Dendritic cell treated with granulocyte-macrophage colony-stimulating factor and Interleukin-4, amounts not matched to agents 40 ng/mL and 50 ng/mL, for 4 days (primary cell): ENCODE measurements around the gene DUSP5.

Experiments
- H3K27ac Mint-ChIP-seq: one replicate; pipeline ENCODE4 v1.8.0; 2022; ENCODE audit warnings: mild to moderate bottlenecking, mixed read lengths
- H3K27me3 Mint-ChIP-seq: one replicate; pipeline ENCODE4 v1.8.0; 2022; ENCODE audit warnings: mild to moderate bottlenecking, mixed read lengths
- H3K36me3 Mint-ChIP-seq: one replicate; pipeline ENCODE4 v1.8.0; 2022; ENCODE audit warnings: low read depth, mixed read lengths
- H3K4me1 Mint-ChIP-seq: one replicate; pipeline ENCODE4 v1.8.0; 2022; ENCODE audit warnings: low read depth, mixed read lengths
- H3K4me3 Mint-ChIP-seq: one replicate; pipeline ENCODE4 v1.8.0; 2022; ENCODE audit warnings: mild to moderate bottlenecking, moderate library complexity, mixed read lengths
- H3K9me3 Mint-ChIP-seq: one replicate; pipeline ENCODE4 v1.8.0; 2022; ENCODE audit warnings: mixed read lengths
- intact Hi-C: fragments of 100-400 bp; cut with micrococcal nuclease; formaldehyde crosslinking; loops from one replicate; pipeline ENCODE4 v1.15.0; 2022

DUSP5 gene

DNA sequence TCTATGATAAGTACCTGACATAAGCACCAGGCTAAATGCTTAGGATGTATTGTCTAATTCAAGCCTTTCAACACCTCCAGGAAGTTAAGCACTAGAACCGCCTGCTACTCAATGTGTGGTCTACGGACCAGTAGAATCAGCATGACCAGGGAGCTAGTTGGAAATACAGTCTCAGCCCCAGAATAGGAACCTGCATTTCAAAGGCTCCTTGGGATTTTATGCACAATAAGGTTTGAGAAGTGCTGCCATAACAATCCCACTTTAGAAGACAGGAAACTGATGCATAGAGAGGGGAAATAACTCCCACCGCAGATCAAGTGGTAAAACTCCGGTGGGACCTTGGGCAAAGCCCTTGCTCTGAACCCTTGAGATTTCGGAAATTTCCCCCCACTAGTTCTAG is 8.8 kb upstream of the DUSP5 start:
- Mint-ChIP-seq H3K36me3 (no peaks in the 10 kb centered on the region), H3K27me3 (peaks cover 51% of the 10 kb centered on the region), H3K4me1 (peaks cover 9% of the 10 kb centered on the region), H3K4me3 (no peak overlapping the region), H3K27ac (no peak overlapping the region), H3K9me3 (no peaks in the 10 kb centered on the region)
- intact Hi-C loops, result no loop called here

DNA sequence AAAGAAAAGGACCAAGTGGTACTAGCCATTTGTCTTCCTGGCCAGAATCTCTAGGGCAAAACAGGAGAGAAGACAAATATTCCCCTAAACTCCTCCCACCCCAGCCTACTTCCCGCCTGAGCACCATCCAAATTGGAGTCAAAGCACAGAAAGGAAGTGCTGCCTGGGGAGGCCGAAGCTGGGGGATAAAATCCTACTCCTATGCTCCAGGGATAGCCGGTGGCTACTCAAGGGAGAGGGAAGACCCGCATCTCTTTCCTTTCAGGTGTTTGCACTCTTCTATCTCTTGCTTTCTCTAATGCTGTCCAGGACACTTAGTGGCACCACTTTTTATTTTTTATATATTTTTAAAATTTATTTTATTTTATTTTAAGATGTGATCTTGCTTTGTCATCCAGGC is 7.1 kb upstream of the DUSP5 start:
- Mint-ChIP-seq H3K36me3 (no peaks in the 10 kb centered on the region), H3K4me1 (peaks cover 18% of the 10 kb centered on the region), H3K27me3 (peaks cover 52% of the 10 kb centered on the region), H3K9me3 (no peaks in the 10 kb centered on the region), H3K4me3 (no peak overlapping the region), H3K27ac (no peak overlapping the region)
- intact Hi-C loops, result loop anchor here (10.0 kb wide), 1 partner anchor 486 kb away; the partner anchor contains the start of gene ADD3

DNA sequence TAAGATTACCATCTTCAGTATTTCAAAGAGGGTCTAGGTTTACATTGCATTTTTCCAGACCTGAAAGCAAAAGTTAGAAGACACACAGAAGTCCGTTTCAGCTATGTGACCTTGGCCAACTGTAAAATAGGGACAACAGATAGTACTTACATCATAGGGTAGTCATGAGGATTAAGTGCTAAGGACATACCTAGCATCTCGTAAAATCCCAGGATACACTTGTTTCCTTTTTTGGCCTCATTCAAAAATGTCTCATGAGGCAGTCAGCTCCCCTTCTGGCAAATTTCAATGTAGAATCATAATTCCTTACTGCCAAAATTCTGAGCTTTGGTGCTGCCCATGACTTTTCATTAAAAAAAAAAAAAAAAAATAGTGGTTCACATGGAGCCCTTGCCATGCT is 6.4 kb upstream of the DUSP5 start:
- H3K36me3 Mint-ChIP-seq, result no peaks in the 10 kb centered on the region
- intact Hi-C loops, result loop anchor here (10.0 kb wide), 1 partner anchor 487 kb away; the partner anchor contains the start of gene ADD3
- H3K4me3 Mint-ChIP-seq, result no peak overlapping the region
- H3K27ac Mint-ChIP-seq, result no peak overlapping the region
- peaks cover 25% of the 10 kb centered on the region for H3K4me1 Mint-ChIP-seq
- H3K27me3 Mint-ChIP-seq, result peaks cover 51% of the 10 kb centered on the region
- no peaks in the 10 kb centered on the region for H3K9me3 Mint-ChIP-seq

DNA sequence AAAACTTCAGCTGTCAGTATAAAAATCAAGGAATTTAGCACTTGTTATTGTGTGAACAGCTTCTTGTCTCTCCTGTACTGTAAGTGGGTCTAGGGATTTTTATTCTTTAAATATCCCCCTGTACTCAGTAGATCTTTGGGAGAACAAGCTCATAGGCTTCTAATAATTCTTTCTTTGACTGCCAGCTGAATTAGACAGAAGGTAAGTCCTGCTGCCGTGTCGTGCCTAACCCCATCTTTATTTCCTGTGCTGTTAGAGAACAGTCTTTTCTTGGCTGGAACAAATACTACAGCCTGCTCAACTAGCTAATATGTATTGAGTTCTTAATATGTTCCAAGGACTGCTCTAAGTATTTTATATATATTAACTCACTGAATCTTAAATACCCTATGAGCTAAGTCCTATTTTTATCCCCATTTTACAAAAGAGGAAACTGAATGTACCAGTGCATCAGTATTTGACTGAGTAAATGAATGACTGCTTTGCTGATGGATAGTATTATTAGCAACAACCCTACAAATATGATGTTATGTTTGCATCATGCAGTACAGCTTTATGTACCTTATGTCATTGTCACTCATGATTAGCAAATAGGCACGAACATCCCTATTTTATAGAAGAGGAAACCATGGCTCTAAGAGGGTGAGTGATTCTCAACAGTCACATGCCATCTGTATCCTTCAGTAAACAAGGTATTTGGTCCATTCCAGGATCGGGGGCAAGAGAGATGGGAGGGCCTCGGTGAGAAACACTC is 5.5 kb upstream of the DUSP5 start:
- peaks cover 51% of the 10 kb centered on the region for H3K27me3 Mint-ChIP-seq
- peaks cover 32% of the 10 kb centered on the region for H3K4me1 Mint-ChIP-seq
- no peaks in the 10 kb centered on the region for H3K9me3 Mint-ChIP-seq
- H3K4me3 Mint-ChIP-seq, result no peak overlapping the region
- intact Hi-C loops, result loop anchor here (10.0 kb wide), 1 partner anchor 487 kb away; the partner anchor contains the start of gene ADD3
- H3K36me3 Mint-ChIP-seq, result no peaks in the 10 kb centered on the region
- no peak overlapping the region for H3K27ac Mint-ChIP-seq

DNA sequence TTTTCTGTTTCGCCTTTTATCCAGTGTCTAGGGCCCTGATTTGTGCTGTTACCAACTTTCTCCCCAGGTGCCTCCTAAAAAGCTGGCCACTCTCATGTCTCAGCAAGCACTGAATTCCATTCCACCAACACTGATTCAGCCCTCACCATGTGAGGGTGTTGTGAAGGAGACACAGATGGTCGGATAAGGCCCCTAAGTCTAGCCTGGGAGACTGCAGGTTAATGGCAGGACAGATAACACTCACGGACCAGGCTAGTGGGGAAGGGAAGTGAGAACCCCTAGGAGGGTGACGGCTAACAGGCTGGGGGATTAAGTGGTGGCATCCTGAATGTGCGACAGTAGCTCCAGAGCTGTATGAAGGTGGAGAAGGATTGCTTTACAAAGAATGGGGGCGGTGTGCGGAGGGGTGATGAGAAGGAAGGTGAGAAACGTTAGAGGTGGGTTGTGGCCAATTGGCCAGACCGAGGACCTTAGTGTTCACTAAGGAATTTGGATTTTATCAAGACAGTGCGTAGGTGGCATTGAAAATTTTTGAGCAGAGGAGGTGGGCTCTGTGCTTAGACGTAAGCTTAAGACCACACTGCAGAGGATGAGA is 3.8 kb upstream of the DUSP5 start:
- intact Hi-C loops, result loop anchor here (10.0 kb wide), 1 partner anchor 489 kb away; the partner anchor contains the start of gene ADD3
- H3K36me3 Mint-ChIP-seq, result peaks cover 8% of the 10 kb centered on the region
- H3K4me1 Mint-ChIP-seq, result peaks cover 36% of the 10 kb centered on the region
- peaks cover 35% of the 10 kb centered on the region for H3K27me3 Mint-ChIP-seq
- no peak overlapping the region for H3K4me3 Mint-ChIP-seq
- H3K9me3 Mint-ChIP-seq, result no peaks in the 10 kb centered on the region
- no peak overlapping the region for H3K27ac Mint-ChIP-seq

DNA sequence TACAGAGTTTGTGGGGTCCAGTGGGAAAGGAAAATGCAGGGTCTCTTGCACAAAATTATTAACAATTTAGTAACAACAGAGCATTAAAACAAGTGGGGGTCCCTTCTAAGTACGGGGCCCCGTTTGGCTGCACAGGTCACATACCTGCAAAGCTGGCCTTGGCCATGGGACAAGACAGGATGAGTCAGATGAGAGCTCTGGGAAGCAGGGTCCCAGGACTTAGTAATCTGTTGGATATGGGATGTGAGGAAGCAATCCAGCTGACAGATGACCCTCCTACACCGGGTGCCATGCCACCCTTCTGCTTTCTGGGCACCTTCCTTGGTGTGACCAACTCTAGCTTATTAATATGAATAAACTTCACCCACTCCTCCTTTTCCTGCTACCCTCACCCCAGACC is 3.2 kb upstream of the DUSP5 start:
- no peak overlapping the region for H3K27ac Mint-ChIP-seq
- intact Hi-C loops, result loop anchor here (10.0 kb wide), 1 partner anchor 490 kb away; the partner anchor contains the start of gene ADD3
- H3K4me3 Mint-ChIP-seq, result no peak overlapping the region
- H3K27me3 Mint-ChIP-seq, result peaks cover 30% of the 10 kb centered on the region
- H3K4me1 Mint-ChIP-seq, result peaks cover 42% of the 10 kb centered on the region
- H3K9me3 Mint-ChIP-seq, result no peaks in the 10 kb centered on the region
- H3K36me3 Mint-ChIP-seq, result peaks cover 14% of the 10 kb centered on the region

DNA sequence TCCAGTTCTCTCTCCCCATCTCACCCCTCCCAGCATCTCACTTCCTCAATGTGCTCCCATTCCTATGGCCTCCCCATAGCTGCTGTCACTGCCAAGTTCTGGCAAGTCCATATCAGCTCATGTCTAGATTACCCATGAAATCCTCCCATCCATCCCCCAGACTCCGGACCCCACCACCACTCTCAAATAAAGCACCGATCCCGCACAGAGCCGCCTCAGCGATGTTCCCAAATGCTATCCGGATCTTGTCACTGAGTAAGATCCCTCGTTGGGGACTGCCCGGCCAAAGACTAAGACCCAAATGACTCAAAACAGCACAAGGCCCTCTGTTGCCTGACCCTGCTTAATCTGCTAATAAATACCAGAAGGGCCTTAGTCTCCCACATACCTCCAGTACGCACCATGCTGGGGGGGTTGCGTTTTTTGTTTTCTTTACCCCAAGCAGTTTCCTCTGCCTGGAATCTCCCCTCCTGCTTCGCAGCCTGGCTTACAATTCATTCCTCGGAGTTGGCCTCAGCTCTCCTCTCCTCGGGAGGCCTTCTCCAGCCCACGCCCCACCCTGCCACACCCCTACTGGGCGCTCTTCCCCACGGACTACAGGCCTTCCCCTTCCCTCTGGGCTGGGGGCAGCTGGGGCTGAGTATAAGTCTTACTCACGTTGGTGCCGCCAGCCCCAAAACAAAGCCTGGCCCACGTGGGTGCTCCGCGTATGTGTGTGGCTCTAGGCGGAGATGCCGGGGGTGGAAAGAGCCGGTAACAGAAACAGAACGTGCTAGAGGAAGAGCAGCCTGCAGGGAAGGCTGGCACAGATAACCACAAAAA is 1.8 kb upstream of the DUSP5 start:
- Mint-ChIP-seq H3K36me3 (peaks cover 23% of the 10 kb centered on the region), H3K4me3 (peak overlapping the region; percentile 72), H3K4me1 (peaks cover 56% of the 10 kb centered on the region), H3K27me3 (peaks cover 19% of the 10 kb centered on the region), H3K9me3 (no peaks in the 10 kb centered on the region), H3K27ac (peak overlapping the region; percentile 84)
- intact Hi-C loops, result loop anchor here (1.0 to 10.0 kb wide), 6 partner anchors 8 to 491 kb away; partner anchors contain the start of gene ADD3

DNA sequence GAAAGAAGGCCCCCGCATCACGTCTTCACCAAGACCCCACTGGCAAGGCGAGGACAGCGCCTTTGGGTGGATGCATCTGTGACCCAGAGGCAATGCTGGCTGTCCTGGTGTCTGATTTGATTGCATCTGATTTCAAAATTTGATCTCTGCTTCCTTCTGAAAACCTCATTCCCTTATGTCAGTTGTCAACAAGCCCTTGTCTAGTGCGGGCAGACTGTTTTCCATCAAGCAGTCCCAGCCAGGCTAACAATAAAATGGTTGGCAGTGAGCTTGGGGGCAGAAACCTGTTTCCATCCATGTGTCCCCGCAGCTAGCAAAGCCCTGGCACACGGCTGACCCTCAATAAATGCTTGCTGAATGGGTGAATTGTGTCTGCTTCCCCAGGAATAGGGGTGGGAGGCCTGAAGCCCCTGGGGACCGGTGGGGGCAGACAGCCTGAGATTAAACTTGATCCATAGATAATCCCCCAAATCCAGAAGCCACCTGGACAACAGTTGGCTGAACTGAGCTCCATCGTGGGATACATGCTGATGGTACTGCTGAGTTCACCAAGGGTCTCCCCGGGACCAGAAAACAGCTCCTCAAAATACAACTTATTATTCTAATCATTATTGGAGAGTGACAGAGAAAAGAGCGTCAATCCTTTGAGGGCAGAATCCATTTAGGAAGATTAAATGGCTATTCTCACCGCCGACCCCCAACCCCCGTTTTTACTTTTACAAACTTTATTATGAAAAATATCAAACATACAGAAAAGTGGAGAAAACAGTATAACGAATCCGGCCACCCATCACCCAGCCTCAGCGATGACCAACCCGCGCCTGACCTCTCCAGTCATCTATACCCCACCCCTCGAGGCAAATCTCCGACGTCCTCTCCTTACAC is 912 bp upstream of the DUSP5 start:
- Mint-ChIP-seq H3K27ac (peak overlapping the region; percentile 84), H3K4me1 (peaks cover 65% of the 10 kb centered on the region), H3K36me3 (peaks cover 26% of the 10 kb centered on the region), H3K9me3 (no peaks in the 10 kb centered on the region), H3K27me3 (peaks cover 19% of the 10 kb centered on the region), H3K4me3 (peak overlapping the region; percentile 72)
- intact Hi-C loops, result loop anchor here (1.0 to 10.0 kb wide), 6 partner anchors 8 to 492 kb away; partner anchors contain the start of gene ADD3

DNA sequence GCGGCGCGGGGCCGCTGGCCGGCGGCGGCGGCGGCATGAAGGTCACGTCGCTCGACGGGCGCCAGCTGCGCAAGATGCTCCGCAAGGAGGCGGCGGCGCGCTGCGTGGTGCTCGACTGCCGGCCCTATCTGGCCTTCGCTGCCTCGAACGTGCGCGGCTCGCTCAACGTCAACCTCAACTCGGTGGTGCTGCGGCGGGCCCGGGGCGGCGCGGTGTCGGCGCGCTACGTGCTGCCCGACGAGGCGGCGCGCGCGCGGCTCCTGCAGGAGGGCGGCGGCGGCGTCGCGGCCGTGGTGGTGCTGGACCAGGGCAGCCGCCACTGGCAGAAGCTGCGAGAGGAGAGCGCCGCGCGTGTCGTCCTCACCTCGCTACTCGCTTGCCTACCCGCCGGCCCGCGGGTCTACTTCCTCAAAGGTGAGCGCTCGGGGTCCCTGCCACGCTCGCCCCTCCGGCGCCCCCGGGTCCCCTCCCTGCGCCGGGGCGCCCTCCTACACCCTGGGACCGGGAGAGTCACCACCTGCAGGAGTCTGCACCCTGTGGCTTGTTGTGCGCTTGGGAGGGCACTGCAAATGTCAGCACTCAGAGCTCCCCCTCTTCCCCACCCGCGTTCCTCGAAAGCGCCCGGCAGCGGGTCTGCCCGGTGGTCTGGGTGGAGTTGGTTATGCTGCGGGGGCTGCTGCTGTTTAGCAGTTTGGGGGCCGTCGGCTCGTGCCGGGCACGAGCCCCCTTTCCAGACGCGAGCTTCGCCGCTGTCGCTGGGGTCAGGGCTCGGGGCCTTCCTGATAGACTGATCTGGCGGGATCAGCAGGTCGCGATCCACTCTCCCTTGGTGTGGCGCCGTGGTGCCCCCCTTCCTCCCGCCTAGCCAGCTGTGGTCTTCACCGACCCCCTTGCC is 627 bp downstream of the DUSP5 start:
- Mint-ChIP-seq H3K4me1 (peaks cover 73% of the 10 kb centered on the region), H3K9me3 (no peaks in the 10 kb centered on the region), H3K27me3 (peaks cover 9% of the 10 kb centered on the region), H3K27ac (peak overlapping the region; percentile 84), H3K4me3 (peak overlapping the region; percentile 99), H3K36me3 (peaks cover 33% of the 10 kb centered on the region)
- intact Hi-C loops, result loop anchor here (5.0 to 10.0 kb wide), 4 partner anchors 49 to 494 kb away; partner anchors contain the start of gene ADD3

DNA sequence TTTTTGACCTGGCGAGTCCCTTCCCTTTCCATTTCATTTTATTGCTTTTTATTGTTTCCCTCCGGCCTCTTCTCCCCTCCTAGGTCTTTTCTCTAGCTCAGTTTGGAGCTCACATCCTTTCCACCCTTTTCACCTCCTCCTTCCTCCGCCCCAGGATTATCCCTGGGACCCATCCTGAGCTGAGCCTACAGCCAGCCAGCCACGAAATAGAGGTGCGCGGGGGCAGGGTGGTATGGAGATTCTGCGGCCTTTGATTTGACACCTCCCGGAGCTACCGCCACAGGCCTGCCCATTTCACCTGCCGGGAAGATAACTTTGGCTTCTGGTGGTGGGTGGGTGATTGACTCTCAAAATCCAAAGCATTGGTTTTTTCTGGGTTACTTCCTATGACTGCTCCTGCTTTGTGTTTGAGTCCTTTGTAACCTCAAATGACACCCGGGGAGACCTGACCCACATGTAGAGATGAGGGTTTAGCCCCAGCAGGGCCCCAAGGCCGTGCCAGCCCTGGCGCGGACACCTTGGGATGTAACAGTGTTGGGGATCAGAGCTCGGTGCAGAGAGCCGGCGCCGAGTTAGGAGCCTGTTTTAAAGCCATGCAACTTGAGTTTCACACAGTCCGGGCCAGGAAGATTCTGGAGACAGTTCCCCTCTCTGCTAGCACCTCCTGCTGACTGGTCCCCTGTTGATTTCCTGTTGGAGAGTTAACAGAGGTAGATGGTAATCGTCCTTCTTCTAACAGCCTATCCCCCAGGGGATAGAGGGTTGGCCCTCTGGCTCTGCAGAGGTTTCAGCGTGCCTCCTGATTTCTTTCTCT is 1.5 kb downstream of the DUSP5 start:
- intact Hi-C loops, result loop anchor here (5.0 to 10.0 kb wide), 4 partner anchors 48 to 494 kb away; partner anchors contain the start of gene ADD3
- peak overlapping the region; percentile 99 for H3K4me3 Mint-ChIP-seq
- peaks cover 76% of the 10 kb centered on the region for H3K4me1 Mint-ChIP-seq
- H3K27me3 Mint-ChIP-seq, result peaks cover 2% of the 10 kb centered on the region
- H3K27ac Mint-ChIP-seq, result peak overlapping the region; percentile 84
- H3K9me3 Mint-ChIP-seq, result no peaks in the 10 kb centered on the region
- peaks cover 38% of the 10 kb centered on the region for H3K36me3 Mint-ChIP-seq

DNA sequence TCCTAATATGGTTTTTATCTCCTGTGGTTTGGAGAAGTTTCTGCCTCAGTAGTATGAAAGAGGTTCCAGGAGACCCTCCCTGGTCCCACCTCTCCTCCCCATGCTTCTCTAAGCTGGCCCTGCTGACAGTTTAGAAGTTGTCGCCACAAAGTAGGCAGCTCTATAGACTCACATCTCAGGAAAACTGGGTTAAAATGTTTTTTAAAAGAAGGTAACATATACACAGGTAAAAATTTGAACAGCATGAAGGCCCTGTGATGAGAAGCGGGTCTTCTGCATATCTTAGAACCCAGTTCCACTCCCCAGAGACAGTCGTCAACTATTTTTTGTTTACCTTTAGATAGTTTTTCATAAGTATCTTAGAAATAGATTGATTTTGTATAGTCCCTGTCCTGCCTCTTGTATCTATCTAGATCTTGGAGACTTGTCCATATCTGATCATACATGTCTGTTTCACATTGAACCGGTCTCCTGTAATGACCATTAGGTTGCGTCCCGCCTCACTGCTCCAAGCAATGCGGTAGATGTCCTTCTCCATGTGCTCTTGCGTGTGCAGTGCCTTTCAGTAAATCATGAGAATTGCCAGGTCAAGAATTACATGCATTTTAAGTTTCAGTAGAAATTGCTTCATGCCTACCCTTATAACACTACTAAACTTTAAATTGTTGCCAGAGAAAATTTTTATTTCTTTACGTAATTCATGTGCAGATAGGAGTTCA is 2.2 kb downstream of the DUSP5 start:
- Mint-ChIP-seq H3K27ac (peak overlapping the region; percentile 90), H3K27me3 (no peaks in the 10 kb centered on the region), H3K9me3 (no peaks in the 10 kb centered on the region), H3K4me1 (peaks cover 80% of the 10 kb centered on the region), H3K36me3 (peaks cover 44% of the 10 kb centered on the region), H3K4me3 (peak overlapping the region; percentile 99)
- intact Hi-C loops, result loop anchor here (5.0 to 10.0 kb wide), 6 partner anchors 37 to 495 kb away; partner anchors contain the start of gene ADD3
